ENCODE results near the gene TBC1D14. TPM values are rescaled to one million over a fixed set of nuclear protein-coding genes. Genes with fewer than 3 reads are reported as not detected.
A peak's percentile ranks its signal among the peaks of the same experiment; 100 is the strongest.

TBC1D14 gene
- 10 to 100 TPM; 36.7 to 44.0 TPM for total RNA-seq

GRCh38 chr4:6909113-6909969 lies at the start of gene TBC1D14:
Gene TBC1D14, plus strand, starts transcription at chr4:6909826. Its CDS starts 13,564 bp downstream, at chr4:6923390.
- Mint-ChIP-seq H3K9me3 (ENCODE audit: low read depth) (no peaks in the 10 kb centered on the region), H3K4me1 (peaks cover 44% of the 10 kb centered on the region), H3K36me3 (ENCODE audit: low read depth) (peaks cover 8% of the 10 kb centered on the region), H3K27me3 (peaks cover 3% of the 10 kb centered on the region), H3K4me3 (peak within 1 kb of the TSS; percentile 94), H3K27ac (peak within 1 kb of the TSS; percentile 90)
- intact Hi-C loops (cut with DNase I, micrococcal nuclease) = loop anchor here (1.0 to 5.0 kb wide), 12 partner anchors 78 to 1249 kb away; partner anchors contain the start of genes GRPEL1 (in 2 of the 2), ABLIM2 (in 1 of the 2), BLOC1S4 (in 1 of the 2) and KIAA0232 (in 1 of the 2)
- peak; percentile 92 for DNase-seq
- peak; percentile 89 for ATAC-seq
- ChIA-PET CTCF (interaction anchor here (1.0 to 2.6 kb wide), 10 partner anchors 8 to 193 kb away, joined by 4 to 14 read pairs (median 7); partner anchors contain the start of genes BLOC1S4, GRPEL1 and TADA2B), POLR2A (interaction anchor here (0.6 to 1.8 kb wide), 9 partner anchors 10 to 1549 kb away, joined by 3 to 10 read pairs (median 3); partner anchors contain the start of gene GRPEL1)

- H3K36me3 Mint-ChIP-seq (ENCODE audit: low read depth) = peaks cover 19% of the 10 kb centered on the region
- CTCF ChIA-PET = interaction anchor here (0.9 to 1.2 kb wide), 2 partner anchors 106 to 148 kb away, joined by 3 to 7 read pairs; no protein-coding TSS in a partner anchor
- POLR2A ChIA-PET = no interaction called here
- intact Hi-C loops (cut with DNase I, micrococcal nuclease) = no loop called here
- no peak overlapping the region for H3K4me3 Mint-ChIP-seq
- H3K27ac Mint-ChIP-seq = no peak overlapping the region
- no peaks in the 10 kb centered on the region for H3K4me1 Mint-ChIP-seq
- ATAC-seq (no peak), DNase-seq (no peak)
- no peaks in the 10 kb centered on the region for H3K27me3 Mint-ChIP-seq
- H3K9me3 Mint-ChIP-seq (ENCODE audit: low read depth) = no peaks in the 10 kb centered on the region
These were observed 41.2 kb upstream of the TBC1D14 start for GRCh38 chr4:6868386-6868785.

GRCh38 chr4:6869944-6870343 lies 39.7 kb upstream of the TBC1D14 start:
- Mint-ChIP-seq H3K27me3 (no peaks in the 10 kb centered on the region), H3K4me1 (no peaks in the 10 kb centered on the region), H3K36me3 (ENCODE audit: low read depth) (peaks cover 16% of the 10 kb centered on the region), H3K4me3 (no peak overlapping the region), H3K27ac (no peak overlapping the region), H3K9me3 (ENCODE audit: low read depth) (no peaks in the 10 kb centered on the region)
- ATAC-seq (no peak), DNase-seq (no peak)
- POLR2A ChIA-PET = no interaction called here
- intact Hi-C loops (cut with DNase I, micrococcal nuclease) = loop anchor here in 1 of 2 experiments (5.0 kb wide), 1 partner anchor 88 kb away; the partner anchor contains the start of gene KIAA0232
- CTCF ChIA-PET = no interaction called here

- intact Hi-C loops (cut with DNase I, micrococcal nuclease) = loop anchor here in 1 of 2 experiments (5.0 kb wide), 1 partner anchor 91 kb away; the partner anchor contains the start of gene KIAA0232
- ChIA-PET POLR2A (interaction anchor here (1.0 kb wide), 1 partner anchor 153 kb away, joined by 3 read pairs; no protein-coding TSS in a partner anchor), CTCF (interaction anchor here (0.7 to 6.2 kb wide), 49 partner anchors 9 to 300 kb away, joined by 3 to 157 read pairs (median 5); partner anchors contain the start of genes BLOC1S4, MAN2B2, MRFAP1 and MRFAP1L1)
- no peak for ATAC-seq
- Mint-ChIP-seq H3K27ac (no peak overlapping the region), H3K36me3 (ENCODE audit: low read depth) (peaks cover 18% of the 10 kb centered on the region), H3K27me3 (no peaks in the 10 kb centered on the region), H3K4me1 (no peaks in the 10 kb centered on the region), H3K9me3 (ENCODE audit: low read depth) (no peaks in the 10 kb centered on the region), H3K4me3 (no peak overlapping the region)
- no peak for DNase-seq
These were observed 36.3 kb upstream of the TBC1D14 start for GRCh38 chr4:6873291-6873690.

GRCh38 chr4:6873792-6874461 lies 35.7 kb upstream of the TBC1D14 start:
- intact Hi-C loops (cut with DNase I, micrococcal nuclease) = loop anchor here (1.0 to 5.0 kb wide), 4 partner anchors 91 to 200 kb away; partner anchors contain the start of gene KIAA0232 (in 2 of the 2)
- Mint-ChIP-seq H3K4me1 (no peaks in the 10 kb centered on the region), H3K4me3 (no peak overlapping the region), H3K36me3 (ENCODE audit: low read depth) (peaks cover 23% of the 10 kb centered on the region), H3K27me3 (no peaks in the 10 kb centered on the region), H3K9me3 (ENCODE audit: low read depth) (no peaks in the 10 kb centered on the region), H3K27ac (no peak overlapping the region)
- DNase-seq = peak; percentile 90
- peak; percentile 94 for ATAC-seq
- ChIA-PET CTCF (interaction anchor here (0.7 to 6.2 kb wide), 46 partner anchors 9 to 299 kb away, joined by 3 to 157 read pairs (median 5); partner anchors contain the start of genes BLOC1S4, MAN2B2, MRFAP1 and MRFAP1L1), POLR2A (interaction anchor here (0.6 to 1.0 kb wide), 2 partner anchors 153 to 164 kb away, joined by 3 read pairs; no protein-coding TSS in a partner anchor)

- CTCF ChIA-PET = interaction anchor here (0.8 to 6.2 kb wide), 9 partner anchors 10 to 167 kb away, joined by 3 to 157 read pairs (median 14); partner anchors contain the start of gene BLOC1S4
- ATAC-seq = no peak
- POLR2A ChIA-PET = no interaction called here
These were observed 34.6 kb upstream of the TBC1D14 start for GRCh38 chr4:6874981-6875380.

GRCh38 chr4:6875431-6875831 lies 34.2 kb upstream of the TBC1D14 start:
- ChIA-PET CTCF (interaction anchor here (1.9 to 6.2 kb wide), 5 partner anchors 11 to 157 kb away, joined by 5 to 157 read pairs (median 17); partner anchors contain the start of gene BLOC1S4), POLR2A (no interaction called here)
- no peaks in the 10 kb centered on the region for H3K9me3 Mint-ChIP-seq (ENCODE audit: low read depth)
- intact Hi-C loops (cut with DNase I, micrococcal nuclease) = loop anchor here in 1 of 2 experiments (2.0 kb wide), 1 partner anchor 93 kb away; the partner anchor contains the start of gene KIAA0232
- ATAC-seq (no peak), DNase-seq (no peak)
- no peak overlapping the region for H3K4me3 Mint-ChIP-seq
- H3K4me1 Mint-ChIP-seq = no peaks in the 10 kb centered on the region
- H3K27me3 Mint-ChIP-seq = no peaks in the 10 kb centered on the region
- peaks cover 30% of the 10 kb centered on the region for H3K36me3 Mint-ChIP-seq (ENCODE audit: low read depth)
- H3K27ac Mint-ChIP-seq = no peak overlapping the region

More at GRCh38 chr4:6874981-6875380, 34.6 kb upstream of the TBC1D14 start:
- peaks cover 28% of the 10 kb centered on the region for H3K36me3 Mint-ChIP-seq (ENCODE audit: low read depth)
- no peaks in the 10 kb centered on the region for H3K9me3 Mint-ChIP-seq (ENCODE audit: low read depth)
- H3K27me3 Mint-ChIP-seq = no peaks in the 10 kb centered on the region
- no peak for DNase-seq
- H3K4me1 Mint-ChIP-seq = no peaks in the 10 kb centered on the region
- H3K4me3 Mint-ChIP-seq = no peak overlapping the region
- H3K27ac Mint-ChIP-seq = no peak overlapping the region
- intact Hi-C loops (cut with DNase I, micrococcal nuclease) = loop anchor here (1.0 to 5.0 kb wide), 4 partner anchors 92 to 201 kb away; partner anchors contain the start of gene KIAA0232 (in 2 of the 2)

- ATAC-seq = no peak
- Mint-ChIP-seq H3K27ac (no peak overlapping the region), H3K27me3 (no peaks in the 10 kb centered on the region), H3K9me3 (ENCODE audit: low read depth) (no peaks in the 10 kb centered on the region), H3K36me3 (ENCODE audit: low read depth) (peaks cover 35% of the 10 kb centered on the region), H3K4me3 (no peak overlapping the region), H3K4me1 (no peaks in the 10 kb centered on the region)
- intact Hi-C loops (cut with DNase I, micrococcal nuclease) = no loop called here
- no peak for DNase-seq
- ChIA-PET POLR2A (no interaction called here), CTCF (interaction anchor here (0.7 to 6.2 kb wide), 2 partner anchors 158 to 1323 kb away, joined by 4 to 157 read pairs; partner anchors contain the start of genes BLOC1S4 and SH3TC1)
These were observed 33.2 kb upstream of the TBC1D14 start for GRCh38 chr4:6876440-6876839.

- no peak overlapping the region for H3K4me3 Mint-ChIP-seq
- H3K4me1 Mint-ChIP-seq = no peaks in the 10 kb centered on the region
- peaks cover 38% of the 10 kb centered on the region for H3K36me3 Mint-ChIP-seq (ENCODE audit: low read depth)
- DNase-seq (no peak), ATAC-seq (no peak)
- H3K27me3 Mint-ChIP-seq = no peaks in the 10 kb centered on the region
- H3K9me3 Mint-ChIP-seq (ENCODE audit: low read depth) = no peaks in the 10 kb centered on the region
- no peak overlapping the region for H3K27ac Mint-ChIP-seq
- POLR2A ChIA-PET = no interaction called here
- intact Hi-C loops (cut with DNase I, micrococcal nuclease) = no loop called here
- CTCF ChIA-PET = interaction anchor here (6.2 kb wide), 1 partner anchor 159 kb away, joined by 157 read pairs; the partner anchor contains the start of gene BLOC1S4
These were observed 32.6 kb upstream of the TBC1D14 start for GRCh38 chr4:6877067-6877466.

GRCh38 chr4:6878451-6879059 lies 31.1 kb upstream of the TBC1D14 start:
- ChIA-PET POLR2A (no interaction called here), CTCF (interaction anchor here (0.6 to 0.9 kb wide), 2 partner anchors 54 to 438 kb away, joined by 3 read pairs; no protein-coding TSS in a partner anchor)
- DNase-seq (no peak), ATAC-seq (no peak)
- intact Hi-C loops (cut with DNase I, micrococcal nuclease) = no loop called here
- no peaks in the 10 kb centered on the region for H3K27me3 Mint-ChIP-seq
- peak overlapping the region; percentile 3 for H3K27ac Mint-ChIP-seq
- H3K36me3 Mint-ChIP-seq (ENCODE audit: low read depth) = peaks cover 46% of the 10 kb centered on the region
- no peaks in the 10 kb centered on the region for H3K9me3 Mint-ChIP-seq (ENCODE audit: low read depth)
- H3K4me1 Mint-ChIP-seq = no peaks in the 10 kb centered on the region
- H3K4me3 Mint-ChIP-seq = no peak overlapping the region
